NT2/D1 (cell line): ENCODE data around the gene PNMA1.

Source experiments
- SUZ12 ChIP-seq: IDR thresholded peaks from 2 replicates; pipeline ENCODE4 v1.6.1; 2011; ENCODE audit not compliant: insufficient read length, insufficient read depth; ENCODE audit errors: extremely low read depth
- YY1 ChIP-seq: IDR thresholded peaks from 2 replicates; pipeline ENCODE4 v1.6.1; 2011; ENCODE audit not compliant: insufficient read length, insufficient read depth

DNA sequence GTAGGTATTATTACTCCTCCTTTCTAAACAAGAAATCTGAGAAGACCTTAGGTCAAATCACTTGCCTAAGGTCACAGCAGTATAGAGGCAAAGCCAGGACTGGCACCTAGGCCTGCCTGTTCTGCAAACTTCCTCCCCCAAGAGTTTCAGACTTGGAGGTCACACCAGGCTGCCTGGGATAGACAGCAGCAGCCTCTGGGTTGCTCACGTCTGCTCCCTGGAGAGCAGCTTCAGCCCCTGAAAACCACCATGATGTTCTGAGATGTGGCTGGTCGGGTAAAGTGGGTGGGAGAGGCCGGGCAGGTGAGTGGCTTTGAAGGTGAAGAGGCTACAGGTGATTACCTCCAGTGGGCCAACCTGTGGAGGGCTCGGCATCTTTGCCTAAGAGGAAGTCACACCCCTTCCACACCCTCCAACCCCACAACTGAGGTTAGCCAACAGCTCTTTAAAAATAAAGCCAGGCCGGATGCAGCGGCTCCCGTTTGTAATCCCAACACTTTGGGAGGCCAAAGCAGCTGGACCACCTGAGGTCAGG is 37.0 kb upstream of the PNMA1 start:
- TF ChIP-seq SUZ12, result no peak
- TF ChIP-seq YY1, result no peak
